ENCODE results near the gene PLK5. TPM values are rescaled to one million over a fixed set of nuclear protein-coding genes. Genes with fewer than 3 reads are reported as not detected.

Gene PLK5, protein sequence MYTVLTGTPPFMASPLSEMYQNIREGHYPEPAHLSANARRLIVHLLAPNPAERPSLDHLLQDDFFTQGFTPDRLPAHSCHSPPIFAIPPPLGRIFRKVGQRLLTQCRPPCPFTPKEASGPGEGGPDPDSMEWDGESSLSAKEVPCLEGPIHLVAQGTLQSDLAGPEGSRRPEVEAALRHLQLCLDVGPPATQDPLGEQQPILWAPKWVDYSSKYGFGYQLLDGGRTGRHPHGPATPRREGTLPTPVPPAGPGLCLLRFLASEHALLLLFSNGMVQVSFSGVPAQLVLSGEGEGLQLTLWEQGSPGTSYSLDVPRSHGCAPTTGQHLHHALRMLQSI
- polyA plus RNA-seq = 3.6 and 7.1 TPM in 2 replicates
- polyA minus RNA-seq = 0.81 and 1.2 TPM in 2 replicates

DNA sequence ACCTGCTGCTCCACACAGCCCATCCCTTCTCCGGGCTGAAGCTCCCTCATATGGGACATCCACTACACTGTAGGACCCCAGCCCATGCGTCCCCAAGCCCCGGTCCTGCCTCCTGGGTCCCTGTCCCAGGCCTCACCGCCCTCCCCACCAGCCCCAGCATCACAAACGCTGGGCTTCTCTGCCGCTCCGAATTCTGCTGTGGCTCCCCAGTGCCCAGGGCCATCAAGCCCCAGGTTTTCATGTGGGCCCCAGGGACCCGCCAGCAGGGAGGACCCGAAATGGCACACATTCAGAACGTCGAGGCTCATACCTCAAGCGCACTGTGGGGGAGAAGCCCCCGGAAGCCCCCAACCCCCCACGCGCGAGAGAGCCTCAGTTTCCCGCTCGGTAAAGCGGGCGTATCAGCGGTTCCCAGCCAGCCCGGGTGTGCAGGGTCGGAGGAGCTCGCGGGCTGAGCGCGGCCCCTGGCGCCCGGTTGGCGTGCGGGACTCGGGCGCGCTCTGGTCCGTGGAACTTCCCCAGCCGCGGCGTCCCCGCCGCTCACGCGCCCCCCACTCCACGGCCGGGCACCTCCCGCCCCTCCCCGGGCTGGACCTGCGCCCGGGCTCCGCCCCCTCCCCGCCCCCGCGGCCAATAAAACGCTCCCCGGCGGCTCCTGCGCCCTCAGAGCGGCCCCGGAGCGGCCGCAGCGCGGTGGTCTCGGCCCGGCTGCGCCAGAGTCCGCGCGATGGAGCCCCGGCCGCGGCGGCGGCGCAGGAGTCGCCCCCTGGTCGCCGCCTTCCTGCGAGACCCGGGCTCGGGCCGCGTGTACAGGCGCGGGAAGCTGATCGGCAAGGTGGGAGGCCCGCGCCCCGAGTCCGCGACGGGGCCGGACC is at the start of gene PLK5:
Gene PLK5, plus strand, starts transcription at position 666 of the 875 bp plus-strand sequence. CDS start 2,920 bp downstream, outside the sequence.
- H3K27ac ChIP-seq (ENCODE audit: low read length) = no peak within 1 kb of the TSS
- peak within 1 kb of the TSS; percentile 59 for H3K4me3 ChIP-seq (ENCODE audit: low read length)
- no peaks in the 10 kb centered on the region for H3K9me3 ChIP-seq (ENCODE audit: low read length)
- H3F3A ChIP-seq (ENCODE audit: insufficient read depth, low read length, poor library complexity, severe bottlenecking) = no peaks in the 10 kb centered on the region
- H4K20me1 ChIP-seq (ENCODE audit: insufficient read depth) = no peaks in the 10 kb centered on the region
- H3K9me2 ChIP-seq (ENCODE audit: insufficient read depth, low read length) = no peaks in the 10 kb centered on the region
- TF ChIP-seq, protein P1, sequence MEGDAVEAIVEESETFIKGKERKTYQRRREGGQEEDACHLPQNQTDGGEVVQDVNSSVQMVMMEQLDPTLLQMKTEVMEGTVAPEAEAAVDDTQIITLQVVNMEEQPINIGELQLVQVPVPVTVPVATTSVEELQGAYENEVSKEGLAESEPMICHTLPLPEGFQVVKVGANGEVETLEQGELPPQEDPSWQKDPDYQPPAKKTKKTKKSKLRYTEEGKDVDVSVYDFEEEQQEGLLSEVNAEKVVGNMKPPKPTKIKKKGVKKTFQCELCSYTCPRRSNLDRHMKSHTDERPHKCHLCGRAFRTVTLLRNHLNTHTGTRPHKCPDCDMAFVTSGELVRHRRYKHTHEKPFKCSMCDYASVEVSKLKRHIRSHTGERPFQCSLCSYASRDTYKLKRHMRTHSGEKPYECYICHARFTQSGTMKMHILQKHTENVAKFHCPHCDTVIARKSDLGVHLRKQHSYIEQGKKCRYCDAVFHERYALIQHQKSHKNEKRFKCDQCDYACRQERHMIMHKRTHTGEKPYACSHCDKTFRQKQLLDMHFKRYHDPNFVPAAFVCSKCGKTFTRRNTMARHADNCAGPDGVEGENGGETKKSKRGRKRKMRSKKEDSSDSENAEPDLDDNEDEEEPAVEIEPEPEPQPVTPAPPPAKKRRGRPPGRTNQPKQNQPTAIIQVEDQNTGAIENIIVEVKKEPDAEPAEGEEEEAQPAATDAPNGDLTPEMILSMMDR (IDR thresholded peaks at IDR 0.05; ENCODE audit: poor library complexity, severe bottlenecking) = no peak
- TF ChIP-seq SMC3 (conservative IDR thresholded peaks at IDR 0.05; ENCODE audit: poor library complexity) (no peak), MXI1 (conservative IDR thresholded peaks at IDR 0.05; ENCODE audit: poor library complexity, severe bottlenecking) (no peak), EP300 (conservative IDR thresholded peaks at IDR 0.05; ENCODE audit: poor library complexity, severe bottlenecking) (no peak), RAD21 (conservative IDR thresholded peaks at IDR 0.05) (no peak), POLR2AphosphoS5 (IDR thresholded peaks at IDR 0.05) (no peak), EZH2 (IDR thresholded peaks at IDR 0.05; ENCODE audit: borderline replicate concordance, insufficient read depth, low read length, poor library complexity, severe bottlenecking) (no peak), TAF1 (IDR thresholded peaks at IDR 0.05; ENCODE audit: low read depth) (no peak)
- TF ChIP-seq, protein P2, sequence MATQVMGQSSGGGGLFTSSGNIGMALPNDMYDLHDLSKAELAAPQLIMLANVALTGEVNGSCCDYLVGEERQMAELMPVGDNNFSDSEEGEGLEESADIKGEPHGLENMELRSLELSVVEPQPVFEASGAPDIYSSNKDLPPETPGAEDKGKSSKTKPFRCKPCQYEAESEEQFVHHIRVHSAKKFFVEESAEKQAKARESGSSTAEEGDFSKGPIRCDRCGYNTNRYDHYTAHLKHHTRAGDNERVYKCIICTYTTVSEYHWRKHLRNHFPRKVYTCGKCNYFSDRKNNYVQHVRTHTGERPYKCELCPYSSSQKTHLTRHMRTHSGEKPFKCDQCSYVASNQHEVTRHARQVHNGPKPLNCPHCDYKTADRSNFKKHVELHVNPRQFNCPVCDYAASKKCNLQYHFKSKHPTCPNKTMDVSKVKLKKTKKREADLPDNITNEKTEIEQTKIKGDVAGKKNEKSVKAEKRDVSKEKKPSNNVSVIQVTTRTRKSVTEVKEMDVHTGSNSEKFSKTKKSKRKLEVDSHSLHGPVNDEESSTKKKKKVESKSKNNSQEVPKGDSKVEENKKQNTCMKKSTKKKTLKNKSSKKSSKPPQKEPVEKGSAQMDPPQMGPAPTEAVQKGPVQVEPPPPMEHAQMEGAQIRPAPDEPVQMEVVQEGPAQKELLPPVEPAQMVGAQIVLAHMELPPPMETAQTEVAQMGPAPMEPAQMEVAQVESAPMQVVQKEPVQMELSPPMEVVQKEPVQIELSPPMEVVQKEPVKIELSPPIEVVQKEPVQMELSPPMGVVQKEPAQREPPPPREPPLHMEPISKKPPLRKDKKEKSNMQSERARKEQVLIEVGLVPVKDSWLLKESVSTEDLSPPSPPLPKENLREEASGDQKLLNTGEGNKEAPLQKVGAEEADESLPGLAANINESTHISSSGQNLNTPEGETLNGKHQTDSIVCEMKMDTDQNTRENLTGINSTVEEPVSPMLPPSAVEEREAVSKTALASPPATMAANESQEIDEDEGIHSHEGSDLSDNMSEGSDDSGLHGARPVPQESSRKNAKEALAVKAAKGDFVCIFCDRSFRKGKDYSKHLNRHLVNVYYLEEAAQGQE (IDR thresholded peaks at IDR 0.05; ENCODE audit: borderline replicate concordance) = no peak
- H3K27me3 ChIP-seq (ENCODE audit: insufficient read depth, low read depth, low read length) = peaks cover 24% of the 10 kb centered on the region
- H2AFZ ChIP-seq (ENCODE audit: low read depth, low read length) = no peak within 1 kb of the TSS
- H3K36me3 ChIP-seq (ENCODE audit: insufficient read depth, low read length) = no peaks in the 10 kb centered on the region
- H3K4me2 ChIP-seq (ENCODE audit: low read length) = no peak within 1 kb of the TSS
- H3K79me2 ChIP-seq (replicated peaks; ENCODE audit: insufficient read depth, low read length) = no peaks in the 10 kb centered on the region
- peak within 1 kb of the TSS; percentile 23 for H3K9ac ChIP-seq (ENCODE audit: low read length)

DNA sequence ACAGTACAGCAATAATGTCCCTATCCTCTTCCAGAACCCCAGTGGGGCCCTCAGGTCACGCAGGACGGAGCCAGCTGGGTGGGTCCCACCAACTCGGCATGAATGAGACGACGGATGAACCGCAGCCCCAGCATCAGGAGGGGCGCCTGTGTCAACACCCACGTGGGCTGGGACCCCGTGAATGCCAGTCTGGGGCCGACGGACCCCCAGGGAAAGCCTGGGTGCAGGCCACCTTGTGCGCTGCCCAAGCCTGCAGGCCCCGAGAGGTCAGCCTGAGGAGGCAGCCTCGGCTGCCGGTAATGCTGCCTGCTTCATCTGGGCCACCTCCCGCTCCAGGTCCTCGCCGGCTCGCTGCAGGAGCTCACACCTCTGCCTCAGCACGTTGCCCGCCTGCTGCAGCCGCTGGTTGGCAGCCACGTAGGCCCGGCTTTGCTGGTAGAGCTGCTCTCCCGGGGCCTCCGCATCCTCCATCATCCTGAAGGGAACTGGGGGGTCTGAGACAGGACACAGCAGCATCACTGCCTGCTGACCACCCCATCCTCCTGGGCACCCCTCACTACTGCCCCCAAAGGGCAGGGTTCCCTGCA is 49.0 kb upstream of the PLK5 start:
- TF ChIP-seq SMC3 (conservative IDR thresholded peaks at IDR 0.05; ENCODE audit: poor library complexity) (no peak), POLR2AphosphoS5 (IDR thresholded peaks at IDR 0.05) (peak; percentile 12)
- H3K9me3 ChIP-seq (ENCODE audit: low read length) = no peaks in the 10 kb centered on the region
- no peak overlapping the region for H3K4me2 ChIP-seq (ENCODE audit: low read length)
- no peak overlapping the region for H2AFZ ChIP-seq (ENCODE audit: low read depth, low read length)
- no peak overlapping the region for H3K4me3 ChIP-seq (ENCODE audit: low read length)
- no peaks in the 10 kb centered on the region for H3K36me3 ChIP-seq (ENCODE audit: insufficient read depth, low read length)
- no peaks in the 10 kb centered on the region for H3K9me2 ChIP-seq (ENCODE audit: insufficient read depth, low read length)
- no peak overlapping the region for H3K9ac ChIP-seq (ENCODE audit: low read length)
- peaks cover 36% of the 10 kb centered on the region for H4K20me1 ChIP-seq (ENCODE audit: insufficient read depth)
- no peaks in the 10 kb centered on the region for H3K79me2 ChIP-seq (replicated peaks; ENCODE audit: insufficient read depth, low read length)
- H3K27ac ChIP-seq (ENCODE audit: low read length) = no peak overlapping the region
- no peaks in the 10 kb centered on the region for H3F3A ChIP-seq (ENCODE audit: insufficient read depth, low read length, poor library complexity, severe bottlenecking)
- no peaks in the 10 kb centered on the region for H3K27me3 ChIP-seq (ENCODE audit: insufficient read depth, low read depth, low read length)
